ENCODE measurements around the gene GSG1L.

GSG1L gene

GRCh38 chr16:27805828-27806351 lies 257.6 kb downstream of the GSG1L start:
- no peak for DNase-seq

- DNase-seq = no peak
Measured at GRCh38 chr16:27803775-27804549, 259.6 kb downstream of the GSG1L start.

- no peak for DNase-seq
Measured at GRCh38 chr16:27802664-27803439, 260.7 kb downstream of the GSG1L start.

- no peak for DNase-seq
Measured at GRCh38 chr16:27801289-27801945, 262.1 kb downstream of the GSG1L start.

- DNase-seq = no peak
Measured at GRCh38 chr16:27800817-27801216, 262.7 kb downstream of the GSG1L start.

GRCh38 chr16:27799896-27800295 lies 263.6 kb downstream of the GSG1L start:
- DNase-seq = no peak

- DNase-seq = no peak
Measured at GRCh38 chr16:27798241-27798640, 265.3 kb downstream of the GSG1L start.

- no peak for DNase-seq
Measured at GRCh38 chr16:27795992-27796614, 267.4 kb downstream of the GSG1L start.

- no peak for DNase-seq
Measured at GRCh38 chr16:27793249-27793622, 270.3 kb downstream of the GSG1L start.

GRCh38 chr16:27792486-27793248 lies 270.8 kb downstream of the GSG1L start:
- DNase-seq = no peak

GRCh38 chr16:27791404-27791719 lies 272.2 kb downstream of the GSG1L start:
- DNase-seq = no peak

- no peak for DNase-seq
Measured at GRCh38 chr16:27790546-27791403, 272.7 kb downstream of the GSG1L start.

GRCh38 chr16:27789595-27790241 lies 273.8 kb downstream of the GSG1L start:
- no peak for DNase-seq

GRCh38 chr16:27789150-27789549 lies 274.4 kb downstream of the GSG1L start:
- no peak for DNase-seq

GRCh38 chr16:27787665-27788064 lies 275.8 kb downstream of the GSG1L start:
- no peak for DNase-seq

GRCh38 chr16:27786923-27787625 lies 276.4 kb downstream of the GSG1L start:
- DNase-seq = no peak

- DNase-seq = no peak
Measured at GRCh38 chr16:27786221-27786922, 277.1 kb downstream of the GSG1L start.

GRCh38 chr16:27785307-27785678 lies 278.2 kb downstream of the GSG1L start:
- DNase-seq = no peak
